Fibroblast of the conjunctiva (primary cell): ENCODE data around the gene MRAP2.
"Not testable (repeated sequence)": the region's sequence is repeated elsewhere in the genome, so short reads cannot be mapped to it uniquely, and the experiment has no call there.

Experiments used
- DNase-seq: peaks from one replicate; pipeline ENCODE4 v3.0.0-alpha.2; 2010; ENCODE audit warnings: low read depth

Gene MRAP2

GRCh38 chr6:84077645-84078044 lies 44.1 kb downstream of the MRAP2 start:
- DNase-seq = no peak

- no peak for DNase-seq
Observed at GRCh38 chr6:84078335-84078734, 44.8 kb downstream of the MRAP2 start.

DNA sequence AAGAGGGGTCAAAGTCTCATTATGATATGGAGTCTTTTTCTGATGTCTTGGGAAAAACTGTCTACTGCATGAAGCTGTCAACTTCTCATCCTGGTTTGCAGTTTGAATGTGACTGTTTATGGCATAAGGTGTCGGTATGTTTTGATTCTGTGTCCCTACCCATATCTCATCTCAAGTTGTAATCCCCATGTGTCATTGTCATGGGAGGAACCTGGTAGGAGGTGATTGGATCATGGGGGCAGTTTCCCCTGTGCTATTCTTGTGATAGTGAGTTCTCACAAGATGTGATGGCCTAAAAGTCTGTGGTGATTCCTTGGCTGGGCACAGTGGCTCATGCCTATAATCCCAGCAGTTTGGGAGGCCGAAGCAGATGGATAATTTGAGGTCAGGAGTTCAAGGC lies 47.6 kb downstream of the MRAP2 start:
- no peak for DNase-seq

DNA sequence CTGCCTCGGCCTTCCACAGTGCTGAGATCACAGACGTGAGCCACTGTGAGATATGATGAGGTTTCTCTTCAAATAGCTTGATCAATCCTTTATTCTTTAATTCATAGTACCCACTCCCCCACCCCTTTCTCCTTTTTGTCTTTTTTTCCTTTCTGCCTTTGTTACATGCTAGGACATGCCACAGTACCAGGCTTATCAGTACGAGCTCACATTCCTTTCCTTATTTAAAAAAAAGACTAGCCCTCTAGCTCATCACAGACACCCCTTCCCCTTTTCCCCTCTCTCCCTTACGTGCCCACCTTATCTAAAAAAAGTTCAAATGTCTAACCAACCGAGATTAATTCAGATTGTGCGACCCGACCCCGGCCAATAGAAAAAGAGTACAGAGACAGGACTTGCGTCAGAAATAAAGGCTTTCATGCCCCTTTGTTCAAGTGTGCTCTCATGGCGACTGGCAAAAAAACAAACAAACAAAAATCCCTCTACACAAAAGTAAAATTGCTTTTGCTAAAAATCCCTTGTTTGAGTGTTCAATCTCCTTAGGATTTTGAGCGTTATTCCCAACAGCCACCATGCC lies 49.2 kb downstream of the MRAP2 start:
- no peak for DNase-seq

GRCh38 chr6:84084705-84085104 lies 51.1 kb downstream of the MRAP2 start:
- not testable (repeated sequence) for DNase-seq

DNA sequence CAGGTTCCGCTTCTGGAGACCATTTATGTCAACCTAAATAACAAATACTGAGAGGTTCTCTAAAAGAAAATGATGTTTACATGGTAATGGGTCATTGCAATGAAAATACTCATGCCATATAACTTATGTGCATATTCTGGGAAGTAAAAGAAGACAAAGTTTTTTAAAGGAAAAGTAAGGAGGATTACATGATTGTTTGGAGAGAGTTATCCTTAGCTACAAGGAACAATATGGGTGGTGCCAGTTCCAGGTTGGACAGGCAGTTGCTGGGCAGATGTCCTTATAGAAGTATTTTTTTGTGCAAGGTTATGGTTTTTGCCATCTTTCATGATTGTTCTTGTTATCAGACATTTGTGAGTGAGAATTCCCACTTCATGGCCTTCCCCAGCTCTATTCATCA lies 52.5 kb downstream of the MRAP2 start:
- no peak for DNase-seq

GRCh38 chr6:84086545-84087429 lies 53.2 kb downstream of the MRAP2 start:
- DNase-seq = no peak

DNA sequence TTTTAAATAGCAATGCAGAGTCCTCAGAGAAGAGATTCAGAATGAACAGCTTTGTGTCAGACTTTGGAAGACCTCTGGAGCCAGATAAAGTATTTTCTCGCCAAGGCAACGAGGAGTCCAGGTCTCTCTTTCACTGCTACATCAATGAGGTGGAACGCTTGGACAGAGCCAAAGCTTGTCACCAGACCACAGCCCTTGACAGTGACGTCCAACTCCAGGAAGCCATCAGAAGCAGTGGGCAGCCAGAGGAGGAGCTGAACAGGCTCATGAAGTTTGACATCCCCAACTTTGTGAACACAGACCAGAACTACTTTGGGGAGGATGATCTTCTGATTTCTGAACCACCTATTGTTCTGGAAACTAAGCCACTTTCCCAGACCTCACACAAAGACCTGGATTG lies 55.5 kb downstream of the MRAP2 start:
- no peak for DNase-seq

GRCh38 chr6:84089552-84089951 lies 56.0 kb downstream of the MRAP2 start:
- no peak for DNase-seq

DNA sequence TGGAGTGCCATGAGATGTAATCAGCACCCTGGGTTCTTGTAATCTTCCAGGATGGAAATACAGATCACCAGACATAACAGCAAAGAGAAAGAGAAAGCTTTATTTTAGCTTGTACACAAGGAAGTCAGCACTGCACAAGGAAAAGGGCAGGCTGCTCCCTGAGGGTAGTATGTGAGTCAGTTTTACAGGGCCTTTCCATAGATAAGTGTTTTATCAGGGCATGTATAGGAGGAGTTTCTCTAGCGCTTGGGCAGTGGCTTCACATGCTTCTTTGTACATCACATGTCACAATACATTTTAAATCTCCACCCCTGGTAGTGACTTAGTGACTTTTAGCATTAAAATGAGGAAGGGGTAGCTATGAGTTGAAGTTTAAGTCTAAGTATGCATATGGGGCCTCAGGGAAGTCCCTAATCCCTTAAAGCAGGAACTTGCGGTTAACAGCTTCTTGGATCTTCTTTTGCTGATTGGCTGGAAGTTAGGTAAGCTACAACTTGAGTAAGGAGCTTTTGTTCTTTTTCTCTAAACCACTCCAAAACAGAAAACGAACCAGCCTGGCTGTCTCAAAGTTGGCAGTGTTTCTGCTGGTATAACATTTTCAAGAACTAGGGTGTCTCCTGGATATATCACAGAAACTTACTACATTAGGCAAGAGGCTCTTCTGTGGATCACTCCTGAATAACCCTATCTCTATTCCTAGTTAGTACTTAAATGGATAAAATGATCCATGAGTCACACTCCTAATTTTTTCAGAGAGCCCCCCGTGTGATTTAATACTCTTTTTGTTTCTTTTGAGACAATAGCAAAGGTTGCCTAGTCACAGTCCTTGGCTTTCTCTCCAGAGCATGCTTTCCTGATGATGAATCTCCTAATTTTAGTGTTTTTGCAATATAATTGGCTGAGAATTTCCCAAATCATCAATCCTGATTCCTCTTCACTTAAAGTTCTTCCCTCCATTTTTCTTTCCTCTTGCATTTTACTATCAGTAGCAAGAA lies 60.2 kb downstream of the MRAP2 start:
- no peak for DNase-seq

DNA sequence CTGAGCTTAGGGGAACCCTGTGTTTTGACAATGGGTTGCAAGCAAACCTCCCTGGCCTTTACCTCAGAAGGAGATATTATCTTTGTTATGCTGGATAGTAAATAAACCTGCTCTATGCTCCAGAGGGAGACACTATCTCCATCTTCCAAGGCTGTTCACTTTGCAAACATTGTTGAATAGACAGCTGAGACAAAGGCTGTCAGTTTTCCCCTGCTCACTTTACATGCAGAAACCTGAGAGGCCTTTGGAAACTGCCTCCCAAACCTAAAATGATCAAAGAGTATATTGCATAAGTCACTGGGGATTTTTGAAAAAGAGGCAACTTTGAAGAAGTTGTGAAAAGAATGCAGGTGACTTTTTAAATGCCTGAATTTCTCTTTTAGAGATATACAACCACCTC lies 61.6 kb downstream of the MRAP2 start:
- no peak for DNase-seq

DNA sequence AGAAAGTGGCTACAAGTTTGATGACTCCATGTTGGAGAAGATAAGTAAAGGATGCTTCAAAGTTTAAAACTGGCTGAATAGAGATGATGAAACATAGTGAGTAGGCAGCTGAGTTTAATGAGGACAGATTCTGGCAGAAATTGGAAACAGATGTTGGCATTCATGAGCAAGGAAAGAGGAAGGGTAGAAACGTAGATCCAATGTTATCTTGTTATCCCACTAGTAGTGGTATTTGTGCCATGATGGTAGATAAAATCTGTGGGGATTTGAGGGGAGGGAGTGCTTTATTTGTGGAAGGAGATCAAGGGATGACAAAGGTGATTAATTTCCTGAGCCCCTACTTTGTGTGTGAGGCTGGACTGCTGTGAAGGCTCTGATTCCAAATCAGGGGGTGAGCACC lies 69.5 kb downstream of the MRAP2 start:
- peak; percentile 51 for DNase-seq

DNA sequence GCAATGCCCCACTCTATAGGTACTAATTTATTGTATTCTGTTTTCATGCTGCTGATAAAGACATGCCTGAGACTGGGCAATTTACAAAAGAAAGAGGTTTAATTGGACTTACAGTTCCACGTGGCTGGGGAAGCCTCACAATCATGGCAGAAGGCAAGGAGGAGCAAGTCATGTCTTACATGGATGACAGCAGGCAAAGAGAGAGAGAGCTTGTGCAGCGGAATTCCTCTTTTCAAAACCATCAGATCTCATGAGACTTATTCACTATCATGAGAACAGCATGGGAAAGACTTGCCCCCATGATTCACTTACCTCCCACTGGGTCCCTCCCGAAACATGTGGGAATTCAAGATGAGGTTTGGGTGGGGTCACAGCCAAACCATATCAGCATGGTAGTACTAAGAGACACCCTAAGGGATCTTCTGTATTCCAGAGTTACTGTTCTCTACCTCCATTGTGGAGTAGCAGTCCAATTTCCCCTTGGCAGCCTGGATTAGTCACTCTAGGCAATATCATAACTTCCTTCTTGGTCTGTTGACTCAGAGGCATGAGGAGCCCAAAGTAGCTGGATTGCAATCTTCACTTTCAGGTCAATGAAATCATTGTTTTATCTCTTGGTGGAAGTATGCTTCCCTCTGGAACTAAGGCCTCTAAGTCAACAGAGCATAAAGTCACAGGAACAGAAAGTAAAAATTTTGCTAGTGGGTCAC lies 71.8 kb downstream of the MRAP2 start:
- DNase-seq = not testable (repeated sequence)

DNA sequence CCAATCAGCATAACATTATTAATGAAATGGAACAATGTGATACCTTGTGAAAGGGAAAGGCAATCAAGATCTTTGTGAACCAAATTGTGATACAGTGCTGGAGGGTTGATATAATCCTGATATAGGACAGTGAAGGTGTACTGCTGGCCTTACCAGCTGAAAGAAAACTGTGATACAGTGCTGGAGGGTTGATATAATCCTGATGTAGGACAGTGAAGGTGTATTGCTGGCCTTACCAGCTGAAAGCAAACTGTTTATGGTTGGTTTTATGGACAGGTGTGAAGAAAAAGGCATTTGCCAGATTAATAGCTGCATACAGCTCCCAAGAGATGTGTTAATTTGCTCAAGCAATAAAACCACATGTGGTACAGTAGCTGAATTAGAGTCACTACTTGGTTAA lies 73.9 kb downstream of the MRAP2 start:
- DNase-seq = no peak

GRCh38 chr6:84111351-84111750 lies 77.8 kb downstream of the MRAP2 start:
- not testable (repeated sequence) for DNase-seq

DNA sequence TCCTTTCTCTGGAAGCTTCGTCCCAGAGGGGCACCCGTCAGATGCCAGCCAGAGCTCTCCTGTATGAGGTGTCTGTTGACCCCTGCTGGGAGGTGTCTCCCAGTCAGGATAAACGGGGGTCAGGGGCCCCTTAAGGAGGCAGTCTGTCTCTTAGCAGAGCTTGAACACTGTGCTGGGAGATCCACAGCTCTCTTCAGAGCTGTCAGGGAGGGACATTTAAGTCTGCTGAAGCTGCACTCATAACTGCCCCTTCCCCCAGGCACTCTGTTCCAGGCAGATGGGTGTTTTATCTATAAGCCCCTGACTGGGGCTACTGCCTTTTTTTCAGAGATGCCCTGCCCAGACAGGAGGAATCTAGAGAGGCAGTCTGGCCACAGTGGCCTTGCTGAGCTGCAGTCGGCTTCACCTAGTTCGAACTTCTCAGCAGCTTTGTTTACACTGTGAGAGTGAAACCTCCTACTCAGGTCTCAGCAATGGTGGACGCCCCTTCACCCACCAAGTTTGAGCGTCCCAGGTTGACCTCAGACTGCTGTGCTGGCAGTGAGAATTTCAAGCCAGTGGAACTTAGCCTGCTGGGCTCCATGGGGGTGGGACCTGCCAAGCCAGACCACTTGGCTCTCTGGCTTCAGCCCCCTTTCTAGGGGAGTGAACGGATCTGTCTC lies 81.5 kb downstream of the MRAP2 start:
- not testable (repeated sequence) for DNase-seq

DNA sequence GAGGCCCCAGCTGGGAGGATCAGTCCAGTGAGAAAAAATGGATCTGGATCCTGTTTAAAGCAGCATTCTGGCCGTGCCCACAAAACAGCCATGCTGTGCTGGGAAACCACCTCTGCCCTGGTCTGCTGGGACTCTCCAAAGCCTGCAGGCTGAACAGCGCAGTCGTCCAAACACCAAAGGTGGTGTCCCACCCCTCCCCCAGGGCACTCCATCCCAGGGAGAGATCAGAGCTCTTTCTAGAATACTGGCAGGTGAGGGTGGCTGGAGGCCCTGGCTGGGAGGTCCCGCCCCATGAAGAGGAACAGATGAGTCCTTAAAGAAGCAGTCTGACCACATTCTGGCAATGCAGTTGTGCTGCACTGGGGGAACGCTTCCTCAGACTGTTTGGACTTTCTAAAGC lies 84.6 kb downstream of the MRAP2 start:
- no peak for DNase-seq

DNA sequence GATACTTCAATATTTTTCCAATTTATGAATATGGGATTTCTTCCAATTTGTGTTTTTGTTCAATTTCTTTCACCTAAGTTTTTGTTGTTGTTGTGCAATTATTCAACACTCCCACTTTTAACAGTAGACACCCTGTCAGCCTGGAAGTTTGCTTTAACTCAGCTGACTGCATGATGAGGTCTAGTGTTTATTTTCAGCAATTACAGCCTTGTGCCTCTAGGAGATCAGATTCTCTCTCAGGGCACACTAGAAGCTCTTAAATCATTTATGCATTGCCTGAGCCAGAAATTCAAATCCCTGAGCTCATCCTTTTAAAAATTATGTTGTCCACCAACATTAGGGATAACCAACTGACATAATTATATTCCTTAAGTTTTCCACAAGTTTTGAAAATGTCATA lies 85.7 kb downstream of the MRAP2 start:
- DNase-seq = no peak

DNA sequence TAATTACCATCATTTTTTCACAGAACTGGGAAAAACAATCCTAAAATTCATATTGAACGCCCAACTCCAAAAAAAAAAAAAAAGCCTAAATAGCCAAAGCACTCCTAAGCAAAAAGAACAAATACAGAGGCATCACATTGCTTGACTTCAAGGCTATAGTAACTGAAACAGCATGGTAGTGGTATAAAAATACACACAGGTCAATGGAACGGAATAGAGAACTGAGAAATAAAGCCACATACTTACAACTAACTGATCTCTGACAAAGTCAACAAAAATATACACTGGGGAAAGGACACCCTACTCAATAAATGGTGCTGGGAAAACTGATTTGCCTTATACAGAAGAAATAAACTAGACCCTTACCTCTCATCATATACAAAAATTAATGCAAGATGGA lies 89.6 kb downstream of the MRAP2 start:
- DNase-seq = no peak

GRCh38 chr6:84129588-84129987 lies 96.0 kb downstream of the MRAP2 start:
- DNase-seq = not testable (repeated sequence)

GRCh38 chr6:84133385-84133784 lies 99.8 kb downstream of the MRAP2 start:
- not testable (repeated sequence) for DNase-seq
